ENCODE results near the gene CALM1. TPM values are rescaled to one million over a fixed set of nuclear protein-coding genes. Genes with fewer than 3 reads are reported as not detected.

Gene CALM1
- polyA plus RNA-seq, 2 donors, result 487 to 518 TPM

DNA sequence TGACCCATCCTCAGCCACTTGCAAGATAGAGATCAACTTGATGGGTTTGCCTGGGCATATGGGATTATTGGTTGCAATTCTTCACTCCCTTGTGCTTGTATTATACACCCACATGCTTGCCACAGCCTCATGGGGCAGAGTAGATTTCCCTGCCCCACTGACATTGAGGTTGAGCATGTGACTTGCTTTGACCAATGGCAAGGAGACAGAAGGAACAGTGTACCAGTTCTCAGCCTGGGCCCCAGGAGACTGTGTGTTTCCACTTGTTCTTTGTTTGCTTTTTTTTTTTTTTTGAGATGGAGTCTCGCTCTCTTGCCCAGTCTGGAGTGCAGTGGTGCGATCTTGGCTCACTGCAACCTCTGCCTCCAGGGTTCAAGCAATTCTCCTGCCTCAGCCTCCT lies 31.8 kb downstream of the CALM1 start:
- Histone ChIP-seq H3K4me1 (ENCODE audit: control insufficient read depth in 2 of 2, insufficient read depth in 2 of 2, low read length in 1 of 2) (peaks cover 3 to 4% of the 10 kb centered on the region in 2 donors), H3K27ac (ENCODE audit: low read depth in 2 of 2, low read length in 1 of 2) (no peak overlapping the region), H3K36me3 (ENCODE audit: control insufficient read depth in 2 of 2, insufficient read depth in 2 of 2, low read length in 1 of 2) (no peaks in the 10 kb centered on the region), H3K9me3 (ENCODE audit: control insufficient read depth in 2 of 2, insufficient read depth in 1 of 2, low read depth in 1 of 2, low read length in 1 of 2) (no peaks in the 10 kb centered on the region), H3K27me3 (ENCODE audit: control insufficient read depth in 1 of 2, insufficient read depth in 2 of 2, low read length in 2 of 2) (no peaks in the 10 kb centered on the region), H3K4me3 (ENCODE audit: low read depth in 1 of 2, low read length in 2 of 2) (no peak overlapping the region)
- WGBS, 2 donors, result 79 to 89% methylated on average over 2 of the region's 2 CpGs

DNA sequence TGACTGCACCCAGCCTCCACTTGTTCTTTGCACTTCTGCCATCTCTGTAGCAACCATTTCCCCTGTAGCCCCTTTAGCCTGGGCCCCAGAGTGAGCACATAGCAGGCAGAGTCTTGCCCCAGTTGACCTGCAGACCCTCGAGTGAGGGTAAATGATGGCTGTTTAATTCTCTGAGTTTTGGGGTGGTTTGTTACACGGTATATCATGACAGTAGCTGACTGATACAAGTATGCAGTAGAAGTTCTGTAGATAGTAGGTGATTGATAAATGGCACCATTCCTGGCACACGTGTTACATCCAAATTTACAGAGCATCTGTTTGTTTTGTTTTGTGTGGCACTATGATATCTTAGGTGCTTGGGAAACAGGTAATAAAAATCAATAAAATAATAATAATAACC lies 32.4 kb downstream of the CALM1 start:
- no peaks in the 10 kb centered on the region for H3K27me3 ChIP-seq (ENCODE audit: control insufficient read depth in 1 of 2, insufficient read depth in 2 of 2, low read length in 2 of 2)
- no peaks in the 10 kb centered on the region for H3K36me3 ChIP-seq (ENCODE audit: control insufficient read depth in 2 of 2, insufficient read depth in 2 of 2, low read length in 1 of 2)
- 82 to 93% methylated on average over 3 of the region's 3 CpGs for whole genome bisulfite sequencing, 2 donors
- H3K4me3 ChIP-seq (ENCODE audit: low read depth in 1 of 2, low read length in 2 of 2), result no peak overlapping the region
- no peaks in the 10 kb centered on the region for H3K4me1 ChIP-seq (ENCODE audit: control insufficient read depth in 2 of 2, insufficient read depth in 2 of 2, low read length in 1 of 2)
- H3K27ac ChIP-seq (ENCODE audit: low read depth in 2 of 2, low read length in 1 of 2), result no peak overlapping the region
- H3K9me3 ChIP-seq (ENCODE audit: control insufficient read depth in 2 of 2, insufficient read depth in 1 of 2, low read depth in 1 of 2, low read length in 1 of 2), result no peaks in the 10 kb centered on the region

DNA sequence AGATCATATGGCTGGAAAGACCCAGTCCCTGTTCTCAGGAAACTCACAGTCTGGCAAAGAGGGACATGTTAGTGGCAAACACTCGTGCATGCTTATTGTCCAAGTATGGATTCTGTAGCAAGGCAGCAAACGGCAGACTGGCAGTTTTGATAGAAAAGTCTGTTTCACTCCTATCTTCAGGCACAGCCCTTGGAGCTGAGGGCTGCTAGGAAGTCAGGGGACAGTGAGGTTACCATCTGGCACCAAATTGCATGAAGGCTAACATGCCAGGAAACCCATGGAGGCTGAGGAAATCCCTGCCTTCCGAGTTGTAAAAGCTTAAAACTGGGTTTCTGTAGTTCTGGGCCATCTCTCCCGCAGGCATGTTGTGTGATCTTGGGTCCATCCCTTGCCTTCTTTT lies 32.9 kb downstream of the CALM1 start:
- H3K36me3 ChIP-seq (ENCODE audit: control insufficient read depth in 2 of 2, insufficient read depth in 2 of 2, low read length in 1 of 2), result no peaks in the 10 kb centered on the region
- no peaks in the 10 kb centered on the region for H3K4me1 ChIP-seq (ENCODE audit: control insufficient read depth in 2 of 2, insufficient read depth in 2 of 2, low read length in 1 of 2)
- no peaks in the 10 kb centered on the region for H3K27me3 ChIP-seq (ENCODE audit: control insufficient read depth in 1 of 2, insufficient read depth in 2 of 2, low read length in 2 of 2)
- WGBS, 2 donors, result 70 to 75% methylated on average over 4 of the region's 4 CpGs
- no peak overlapping the region for H3K4me3 ChIP-seq (ENCODE audit: low read depth in 1 of 2, low read length in 2 of 2)
- no peaks in the 10 kb centered on the region for H3K9me3 ChIP-seq (ENCODE audit: control insufficient read depth in 2 of 2, insufficient read depth in 1 of 2, low read depth in 1 of 2, low read length in 1 of 2)
- H3K27ac ChIP-seq (ENCODE audit: low read depth in 2 of 2, low read length in 1 of 2), result no peak overlapping the region

DNA sequence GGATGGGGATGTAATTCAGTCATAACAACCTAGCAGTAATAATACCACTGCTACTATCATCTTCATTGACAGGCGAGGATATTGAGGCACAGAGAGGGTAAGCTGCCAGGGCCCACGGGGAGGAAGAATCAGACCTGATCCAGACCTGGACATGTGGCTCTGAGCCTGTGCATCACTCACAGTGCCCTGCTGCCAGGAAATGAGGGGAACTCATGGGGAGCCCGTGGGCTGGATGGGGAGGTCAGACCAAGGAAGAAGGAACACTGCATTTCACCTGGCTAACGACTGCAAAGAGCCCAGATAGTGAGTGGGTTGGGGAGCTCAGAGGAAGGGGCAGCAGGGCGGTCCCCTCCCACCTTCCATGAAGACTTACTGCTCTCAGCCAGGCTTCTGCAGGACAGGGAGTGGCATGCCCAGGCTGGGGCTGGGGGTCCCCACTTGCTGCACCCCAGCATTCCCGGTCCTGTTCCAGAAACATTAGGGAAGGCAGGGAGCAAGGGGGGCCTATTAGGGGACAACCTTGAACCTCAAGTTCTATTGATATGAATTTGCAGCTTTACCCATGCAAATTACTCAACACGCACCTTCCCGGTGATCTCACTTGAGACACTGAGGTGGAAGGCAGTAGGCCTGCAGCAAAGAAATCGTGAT lies 37.7 kb downstream of the CALM1 start:
- Histone ChIP-seq H3K27me3 (ENCODE audit: control insufficient read depth in 1 of 2, insufficient read depth in 2 of 2, low read length in 2 of 2) (no peaks in the 10 kb centered on the region), H3K4me1 (ENCODE audit: control insufficient read depth in 2 of 2, insufficient read depth in 2 of 2, low read length in 1 of 2) (peaks cover 0 to 4% of the 10 kb centered on the region in 2 donors), H3K27ac (ENCODE audit: low read depth in 2 of 2, low read length in 1 of 2) (no peak overlapping the region), H3K4me3 (ENCODE audit: low read depth in 1 of 2, low read length in 2 of 2) (no peak overlapping the region), H3K36me3 (ENCODE audit: control insufficient read depth in 2 of 2, insufficient read depth in 2 of 2, low read length in 1 of 2) (no peaks in the 10 kb centered on the region), H3K9me3 (ENCODE audit: control insufficient read depth in 2 of 2, insufficient read depth in 1 of 2, low read depth in 1 of 2, low read length in 1 of 2) (no peaks in the 10 kb centered on the region)
- 89 to 90% methylated on average over 9 of the region's 9 CpGs for WGBS, 2 donors

DNA sequence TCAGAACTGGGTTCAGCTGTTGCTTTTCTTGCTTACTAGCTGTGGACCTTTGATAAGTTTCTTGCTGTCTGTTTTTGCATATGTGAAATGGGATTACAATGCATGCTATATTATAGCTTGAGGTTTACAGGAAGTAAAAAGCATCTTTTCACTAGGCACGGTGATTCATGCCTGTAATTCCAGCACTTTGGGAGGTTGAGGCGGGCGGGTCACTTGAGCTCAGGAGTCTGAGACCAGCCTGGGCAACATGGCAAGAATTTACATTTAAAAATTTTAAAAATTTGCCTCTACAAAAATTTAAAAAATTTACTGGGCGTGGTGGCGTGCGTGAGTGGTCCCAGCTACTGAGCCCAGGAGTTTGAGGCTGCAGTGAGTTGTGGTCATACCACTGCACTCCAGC lies 42.0 kb downstream of the CALM1 start:
- H3K36me3 ChIP-seq (ENCODE audit: control insufficient read depth in 2 of 2, insufficient read depth in 2 of 2, low read length in 1 of 2), result no peaks in the 10 kb centered on the region
- peak overlapping the region in 1 of 2 donors; percentile 81 for H3K27ac ChIP-seq (ENCODE audit: low read depth in 2 of 2, low read length in 1 of 2)
- H3K4me3 ChIP-seq (ENCODE audit: low read depth in 1 of 2, low read length in 2 of 2), result no peak overlapping the region
- H3K4me1 ChIP-seq (ENCODE audit: control insufficient read depth in 2 of 2, insufficient read depth in 2 of 2, low read length in 1 of 2), result peaks cover 9 to 16% of the 10 kb centered on the region in 2 donors
- H3K27me3 ChIP-seq (ENCODE audit: control insufficient read depth in 1 of 2, insufficient read depth in 2 of 2, low read length in 2 of 2), result no peaks in the 10 kb centered on the region
- 80 to 84% methylated on average over 6 of the region's 6 CpGs for WGBS, 2 donors
- no peaks in the 10 kb centered on the region for H3K9me3 ChIP-seq (ENCODE audit: control insufficient read depth in 2 of 2, insufficient read depth in 1 of 2, low read depth in 1 of 2, low read length in 1 of 2)

DNA sequence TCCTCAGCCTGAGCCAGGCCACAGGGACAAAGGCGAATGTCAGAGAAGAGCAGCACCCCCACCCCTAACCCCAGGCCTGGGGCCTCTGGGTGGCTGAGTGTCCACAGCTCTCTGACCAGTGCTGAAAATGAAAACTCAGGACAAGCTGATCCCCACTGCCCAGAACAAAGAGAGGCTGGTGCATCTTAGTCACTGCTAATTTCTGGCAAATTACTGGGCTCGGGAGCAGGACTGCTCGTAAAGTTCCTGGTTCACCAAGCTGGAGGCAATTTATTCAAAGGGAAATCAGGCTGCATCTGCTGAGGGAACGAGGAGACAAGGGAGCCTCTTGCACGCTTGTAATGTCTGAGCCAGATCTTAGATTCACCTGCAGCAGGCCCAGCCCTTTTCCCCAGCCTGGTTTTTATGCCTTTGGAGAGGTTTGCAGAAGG lies 43.2 kb downstream of the CALM1 start:
- no peaks in the 10 kb centered on the region for H3K27me3 ChIP-seq (ENCODE audit: control insufficient read depth in 1 of 2, insufficient read depth in 2 of 2, low read length in 2 of 2)
- no peaks in the 10 kb centered on the region for H3K9me3 ChIP-seq (ENCODE audit: control insufficient read depth in 2 of 2, insufficient read depth in 1 of 2, low read depth in 1 of 2, low read length in 1 of 2)
- peak overlapping the region; percentile 8 to 69 for H3K27ac ChIP-seq (ENCODE audit: low read depth in 2 of 2, low read length in 1 of 2)
- H3K4me3 ChIP-seq (ENCODE audit: low read depth in 1 of 2, low read length in 2 of 2), result no peak overlapping the region
- WGBS, 2 donors, result 51 to 57% methylated on average over 5 of the region's 5 CpGs
- H3K36me3 ChIP-seq (ENCODE audit: control insufficient read depth in 2 of 2, insufficient read depth in 2 of 2, low read length in 1 of 2), result no peaks in the 10 kb centered on the region
- H3K4me1 ChIP-seq (ENCODE audit: control insufficient read depth in 2 of 2, insufficient read depth in 2 of 2, low read length in 1 of 2), result peaks cover 9 to 16% of the 10 kb centered on the region in 2 donors

DNA sequence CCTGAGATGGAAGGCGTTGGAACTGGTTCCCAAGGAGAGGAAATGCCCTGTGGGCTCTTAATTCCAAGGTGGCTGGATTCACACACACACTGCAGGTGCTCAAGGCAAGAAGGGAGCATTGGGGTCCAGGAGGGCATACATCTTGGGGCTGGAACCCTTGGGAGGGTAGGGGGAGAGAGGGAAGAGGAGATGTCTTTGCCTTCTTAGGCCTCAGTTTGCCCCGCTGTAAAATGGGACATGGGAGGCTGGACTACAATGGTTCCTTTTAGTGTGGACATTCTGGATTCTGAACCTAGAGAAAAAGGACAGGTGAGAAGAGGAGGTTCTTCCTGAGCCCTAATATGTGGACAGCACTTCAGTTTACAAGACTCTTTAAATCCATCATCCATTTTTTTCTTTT lies 43.8 kb downstream of the CALM1 start:
- 71 to 72% methylated on average over 2 of the region's 2 CpGs for WGBS, 2 donors
- H3K36me3 ChIP-seq (ENCODE audit: control insufficient read depth in 2 of 2, insufficient read depth in 2 of 2, low read length in 1 of 2), result no peaks in the 10 kb centered on the region
- H3K9me3 ChIP-seq (ENCODE audit: control insufficient read depth in 2 of 2, insufficient read depth in 1 of 2, low read depth in 1 of 2, low read length in 1 of 2), result no peaks in the 10 kb centered on the region

DNA sequence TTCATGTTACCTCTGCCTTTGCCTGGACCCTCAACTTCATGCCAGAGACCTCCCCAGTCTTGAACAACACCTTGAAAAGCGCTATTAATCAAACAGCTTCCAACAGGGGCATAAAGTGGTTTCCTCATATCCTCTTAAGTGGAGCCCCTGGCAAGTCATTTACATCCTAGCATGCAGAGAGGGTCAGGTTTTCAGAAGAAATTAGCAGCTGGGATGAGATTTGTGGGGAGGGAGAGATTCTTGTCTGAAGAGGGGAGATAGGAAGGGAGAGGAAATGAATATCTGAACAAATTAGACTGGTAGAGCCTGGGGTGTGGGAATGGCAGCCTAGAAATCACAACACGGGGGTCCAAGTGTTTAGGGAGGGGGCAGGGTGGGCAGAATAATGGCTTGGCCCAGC lies 45.6 kb downstream of the CALM1 start:
- Histone ChIP-seq H3K9me3 (ENCODE audit: control insufficient read depth in 2 of 2, insufficient read depth in 1 of 2, low read depth in 1 of 2, low read length in 1 of 2) (no peaks in the 10 kb centered on the region), H3K36me3 (ENCODE audit: control insufficient read depth in 2 of 2, insufficient read depth in 2 of 2, low read length in 1 of 2) (no peaks in the 10 kb centered on the region), H3K27ac (ENCODE audit: low read depth in 2 of 2, low read length in 1 of 2) (peak overlapping the region; percentile 93 to 99), H3K4me3 (ENCODE audit: low read depth in 1 of 2, low read length in 2 of 2) (no peak overlapping the region), H3K27me3 (ENCODE audit: control insufficient read depth in 1 of 2, insufficient read depth in 2 of 2, low read length in 2 of 2) (no peaks in the 10 kb centered on the region), H3K4me1 (ENCODE audit: control insufficient read depth in 2 of 2, insufficient read depth in 2 of 2, low read length in 1 of 2) (peaks cover 7 to 19% of the 10 kb centered on the region in 2 donors)
- 72 to 78% methylated on average over 2 of the region's 2 CpGs for WGBS, 2 donors

More for the DNA sequence above, 43.8 kb downstream of the CALM1 start:
- Histone ChIP-seq H3K4me1 (ENCODE audit: control insufficient read depth in 2 of 2, insufficient read depth in 2 of 2, low read length in 1 of 2) (peaks cover 9 to 16% of the 10 kb centered on the region in 2 donors), H3K4me3 (ENCODE audit: low read depth in 1 of 2, low read length in 2 of 2) (no peak overlapping the region), H3K27ac (ENCODE audit: low read depth in 2 of 2, low read length in 1 of 2) (peak overlapping the region; percentile 8 to 69), H3K27me3 (ENCODE audit: control insufficient read depth in 1 of 2, insufficient read depth in 2 of 2, low read length in 2 of 2) (no peaks in the 10 kb centered on the region)

DNA sequence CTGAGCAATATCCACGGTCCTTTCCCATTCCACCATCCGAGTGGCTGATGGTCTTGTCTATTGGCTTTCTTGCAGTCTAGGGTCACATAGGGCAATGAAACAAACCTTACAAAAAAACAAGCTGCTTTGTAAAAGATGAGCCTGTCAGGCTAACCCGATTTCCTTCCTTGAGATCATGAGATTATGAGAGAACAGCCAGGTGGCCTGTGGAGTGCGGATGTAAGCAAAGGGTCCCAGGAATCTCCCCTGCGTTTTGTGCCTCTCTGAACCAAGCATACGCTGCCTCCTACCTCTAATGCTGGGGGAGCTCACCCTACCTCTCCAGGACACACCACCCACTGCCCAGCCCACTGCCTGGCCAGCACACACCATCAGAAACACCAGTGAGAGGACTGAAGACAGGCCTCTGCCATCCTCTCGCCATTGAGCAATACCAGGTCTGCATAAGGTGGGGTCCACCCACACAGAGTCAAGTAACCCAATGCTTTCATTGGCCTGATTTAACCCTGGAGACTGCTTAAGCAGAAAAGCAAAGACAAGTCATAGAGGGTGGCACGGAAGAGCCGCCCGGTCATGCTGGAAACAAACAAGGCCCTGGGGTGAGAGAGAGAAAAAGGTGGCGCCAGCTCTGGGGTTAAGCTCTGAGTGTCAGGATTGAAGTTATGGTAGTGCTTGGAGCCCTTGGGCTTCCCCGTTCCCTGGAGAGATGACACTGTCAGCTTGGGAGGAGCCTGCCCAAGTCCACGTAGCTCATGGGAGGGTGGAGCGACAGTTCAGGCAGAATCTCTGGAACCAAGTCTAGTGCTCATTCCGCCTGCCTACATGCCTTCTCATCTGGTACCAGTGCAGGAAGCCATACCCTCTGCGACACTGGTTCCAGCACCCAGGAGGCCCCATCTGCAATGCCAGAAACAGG lies 46.6 kb downstream of the CALM1 start:
- Histone ChIP-seq H3K4me3 (ENCODE audit: low read depth in 1 of 2, low read length in 2 of 2) (no peak overlapping the region), H3K27me3 (ENCODE audit: control insufficient read depth in 1 of 2, insufficient read depth in 2 of 2, low read length in 2 of 2) (no peaks in the 10 kb centered on the region), H3K4me1 (ENCODE audit: control insufficient read depth in 2 of 2, insufficient read depth in 2 of 2, low read length in 1 of 2) (peaks cover 7 to 19% of the 10 kb centered on the region in 2 donors), H3K27ac (ENCODE audit: low read depth in 2 of 2, low read length in 1 of 2) (peak overlapping the region; percentile 93 to 99), H3K36me3 (ENCODE audit: control insufficient read depth in 2 of 2, insufficient read depth in 2 of 2, low read length in 1 of 2) (no peaks in the 10 kb centered on the region), H3K9me3 (ENCODE audit: control insufficient read depth in 2 of 2, insufficient read depth in 1 of 2, low read depth in 1 of 2, low read length in 1 of 2) (no peaks in the 10 kb centered on the region)
- 60 to 65% methylated on average over 16 of the region's 16 CpGs for WGBS, 2 donors
